Colonic mucosa (tissue), 4 donors: ENCODE data around the gene SPTSSA. TPM values are rescaled to one million over a fixed set of nuclear protein-coding genes. Genes with fewer than 3 reads are reported as not detected.
A peak's percentile ranks its signal among the peaks of the same experiment; 100 is the strongest.
"Not testable (repeated sequence)": the region's sequence is repeated elsewhere in the genome, so short reads cannot be mapped to it uniquely, and the experiment has no call there.

ENCODE experiments used
- DNase-seq: peaks from one replicate; pipeline ENCODE4 v3.0.0-alpha.2; 2020
- H3K27ac ChIP-seq: fragments of 200-600 bp; one replicate; pipeline ENCODE4 v1.8.0; 2021
- H3K27me3 ChIP-seq: fragments of 200-600 bp; one replicate; pipeline ENCODE4 v1.8.0; 2021
- H3K36me3 ChIP-seq: fragments of 200-600 bp; one replicate; pipeline ENCODE4 v1.8.0; 2021
- H3K4me1 ChIP-seq: fragments of 200-600 bp; one replicate; pipeline ENCODE4 v1.8.0; 2021; ENCODE audit warnings: mild to moderate bottlenecking
- H3K4me3 ChIP-seq: fragments of 200-600 bp; one replicate; pipeline ENCODE4 v1.8.0; 2021
- H3K9ac ChIP-seq, 2 donors: one replicate each; pipeline ENCODE4 v1.7.0; 2013; ENCODE audit warnings: control low read depth in 2 of 2, low read depth in 2 of 2, low read length in 2 of 2
- H3K9me3 ChIP-seq: fragments of 200-600 bp; one replicate; pipeline ENCODE4 v1.8.0; 2021
- CTCF ChIP-seq: fragments of 200-600 bp; IDR thresholded peaks from one replicate; pipeline ENCODE4 v1.8.0; 2022; ENCODE audit warnings: antibody characterized with exemption, mild to moderate bottlenecking
- intact Hi-C: fragments of 100-400 bp; cut with DNase I; formaldehyde crosslinking; loops from one replicate; pipeline ENCODE4 v1.14.1; 2022
- total RNA-seq, 2 donors: library from RNA; stranded (reverse); fragmentation: NEBNext Ultra II Directional in 1 of 2; extraction: Animal tissue kit (Norgen Biotek cat#: 25700) in 1 of 2; gene quantifications; one replicate each; pipeline ENCODE4 v1.2.1, GENCODE V29; 2021
- donor health status: healthy.
- donor health status: DM: no; HTN: no; CAD: no.
- donor health status: DM: no; HTN: no; CAD: no.

Gene SPTSSA
- total RNA-seq, 2 donors from 2014 or later, result 35.3 to 60.9 TPM

GRCh38 chr14:34436118-34436905, 25.7 kb downstream of the SPTSSA start:
- Histone ChIP-seq H3K9ac (peak overlapping the region in 1 of 2 donors; percentile 37), H3K9me3 (no peaks in the 10 kb centered on the region), H3K36me3 (no peaks in the 10 kb centered on the region), H3K27me3 (no peaks in the 10 kb centered on the region), H3K4me1 (no peaks in the 10 kb centered on the region), H3K27ac (peak overlapping the region; percentile 89), H3K4me3 (no peak overlapping the region)
- TF ChIP-seq CTCF, result no peak
- intact Hi-C loops, result loop anchor here (10.0 kb wide), 1 partner anchor 62 kb away; no protein-coding TSS in a partner anchor
- no peak for DNase-seq

- Histone ChIP-seq H3K27me3 (no peaks in the 10 kb centered on the region), H3K27ac (no peak overlapping the region), H3K9me3 (no peaks in the 10 kb centered on the region), H3K4me1 (no peaks in the 10 kb centered on the region), H3K4me3 (no peak overlapping the region), H3K36me3 (no peaks in the 10 kb centered on the region), H3K9ac (no peak overlapping the region)
- no peak for TF ChIP-seq CTCF
- intact Hi-C loops, result loop anchor here (10.0 kb wide), 1 partner anchor 59 kb away; no protein-coding TSS in a partner anchor
- DNase-seq, result no peak
Observed at GRCh38 chr14:34433957-34434356, 28.1 kb downstream of the SPTSSA start.

- H3K27me3 ChIP-seq, H3K36me3 ChIP-seq, H3K4me1 ChIP-seq, DNase-seq, intact Hi-C loops, H3K27ac ChIP-seq, H3K9ac ChIP-seq, H3K4me3 ChIP-seq, H3K9me3 ChIP-seq: not testable (repeated sequence)
Observed at GRCh38 chr14:34428102-34428466, 34.0 kb downstream of the SPTSSA start.

- Histone ChIP-seq H3K36me3 (no peaks in the 10 kb centered on the region), H3K4me3 (no peak overlapping the region), H3K27me3 (no peaks in the 10 kb centered on the region), H3K4me1 (peaks cover 4% of the 10 kb centered on the region), H3K9ac (no peak overlapping the region), H3K9me3 (no peaks in the 10 kb centered on the region), H3K27ac (peak overlapping the region; percentile 65)
- peak; percentile 77 for DNase-seq
- no peak for TF ChIP-seq CTCF
- intact Hi-C loops, result no loop called here
Observed at GRCh38 chr14:34426313-34427295, 35.4 kb downstream of the SPTSSA start.

- DNase-seq, result peak; percentile 55
- Histone ChIP-seq H3K36me3 (no peaks in the 10 kb centered on the region), H3K4me1 (peaks cover 4% of the 10 kb centered on the region), H3K27me3 (no peaks in the 10 kb centered on the region), H3K27ac (no peak overlapping the region), H3K4me3 (no peak overlapping the region), H3K9ac (no peak overlapping the region), H3K9me3 (no peaks in the 10 kb centered on the region)
- intact Hi-C loops, result no loop called here
- no peak for TF ChIP-seq CTCF
Observed at GRCh38 chr14:34425095-34425851, 36.8 kb downstream of the SPTSSA start.
